Activated naive CD4-positive, alpha-beta T cell treated with anti-CD3 and anti-CD28 coated beads, Interleukin-2, amount 50 U/mL, for 16 hours (primary cell): ENCODE results near the gene PHLDB2.

Experiments
- DNase-seq: peaks from one replicate; pipeline ENCODE4 v3.0.0-alpha.2; 2020

The PHLDB2 gene

GRCh38 chr3:111967651-111968274 lies 108.7 kb downstream of the PHLDB2 start:
- DNase-seq = peak; percentile 80

GRCh38 chr3:111968319-111969054 lies 109.4 kb downstream of the PHLDB2 start:
- DNase-seq = no peak

- DNase-seq = no peak
Measured at GRCh38 chr3:111970376-111970775, 111.3 kb downstream of the PHLDB2 start.

DNA sequence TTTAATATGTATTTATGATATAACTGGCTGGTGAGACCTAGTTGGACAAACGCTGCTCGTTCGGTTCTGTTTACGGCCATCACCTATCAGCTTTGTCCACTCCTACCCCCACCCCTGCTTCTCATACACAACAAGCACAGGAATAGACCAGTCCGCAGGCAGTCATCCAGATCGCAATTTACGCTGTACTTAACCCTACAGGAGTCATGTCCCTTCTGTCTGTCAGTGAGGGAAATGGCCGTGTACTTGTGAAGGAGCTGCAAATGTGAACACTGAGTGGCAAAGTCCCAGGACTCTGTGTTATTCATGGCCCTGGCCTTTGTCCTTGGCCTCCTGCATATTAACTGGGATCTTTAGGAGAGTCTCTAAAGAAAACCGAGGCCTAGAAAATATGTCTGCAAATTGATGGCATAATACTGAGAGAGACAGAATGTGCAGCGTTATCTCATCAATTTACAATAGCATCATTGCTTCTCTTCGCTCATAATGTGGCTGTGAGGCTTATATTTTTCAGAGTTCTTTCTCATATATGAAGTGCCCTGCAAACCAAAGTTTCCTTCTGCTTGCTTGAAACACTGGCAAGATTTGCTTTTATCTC lies 112.6 kb downstream of the PHLDB2 start:
- DNase-seq = no peak

GRCh38 chr3:111972891-111973290 lies 113.8 kb downstream of the PHLDB2 start:
- DNase-seq = no peak

DNA sequence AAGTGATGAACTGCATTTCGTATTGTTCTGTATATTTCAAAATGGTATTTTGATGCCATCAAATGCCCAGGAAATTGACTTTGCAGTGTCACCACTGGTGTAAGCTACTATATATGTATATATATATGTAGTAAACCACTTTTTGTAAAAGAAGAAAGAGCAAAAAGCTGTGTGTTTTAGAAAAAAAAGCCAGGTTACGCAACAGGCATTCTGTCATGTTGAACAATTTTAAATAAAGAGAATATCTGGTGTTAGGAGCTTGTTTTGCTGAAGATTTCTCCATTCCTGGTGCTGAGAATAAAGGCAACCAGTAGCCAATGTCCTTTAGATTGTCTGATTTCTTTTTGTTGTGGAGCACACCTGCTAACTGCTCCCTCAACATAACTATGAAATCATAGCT lies 116.1 kb downstream of the PHLDB2 start:
- DNase-seq = no peak

DNA sequence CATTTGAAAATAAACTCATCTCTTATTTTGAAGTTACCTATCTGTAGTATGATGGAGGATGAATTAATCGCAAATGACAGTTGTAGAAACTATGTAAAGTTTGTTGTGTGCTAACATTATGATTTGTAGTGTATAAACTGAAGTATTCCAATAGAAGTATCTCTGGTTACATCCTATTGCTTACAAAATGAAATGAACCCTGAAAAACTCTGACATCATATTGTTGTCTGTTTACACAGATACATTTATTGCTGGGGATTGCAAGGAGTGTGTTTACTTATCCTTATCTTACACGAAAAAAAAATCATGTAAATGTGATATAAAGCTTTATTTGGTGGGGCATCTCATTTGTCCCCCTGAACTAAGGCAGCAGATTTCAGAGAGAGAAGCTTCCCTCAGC lies 117.2 kb downstream of the PHLDB2 start:
- no peak for DNase-seq

- peak; percentile 97 for DNase-seq
Measured at GRCh38 chr3:111978583-111979433, 119.7 kb downstream of the PHLDB2 start, which contains the start of gene ABHD10. Gene ABHD10, plus strand, starts transcription at chr3:111979026. Its CDS starts 36 bp downstream, at chr3:111979062.

GRCh38 chr3:111979434-111980038 lies 120.5 kb downstream of the PHLDB2 start:
- DNase-seq = no peak

- peak; percentile 59 for DNase-seq
Measured at GRCh38 chr3:111980716-111981456, 121.8 kb downstream of the PHLDB2 start.

DNA sequence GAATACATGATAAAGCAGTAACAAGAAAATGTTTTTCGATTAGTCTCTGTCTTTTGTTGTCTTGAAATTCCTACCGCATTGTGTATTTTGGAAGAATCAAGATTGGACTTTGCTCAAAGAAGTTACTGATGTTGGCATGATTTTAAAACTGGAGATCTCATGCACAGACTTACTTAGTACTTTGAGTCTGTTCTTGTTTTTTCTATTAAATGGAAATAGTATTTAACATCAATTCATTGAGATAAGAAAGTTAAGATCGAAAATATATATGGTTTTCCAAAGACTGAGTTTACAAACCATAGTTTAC lies 122.3 kb downstream of the PHLDB2 start:
- DNase-seq = no peak

- DNase-seq = no peak
Measured at GRCh38 chr3:111984636-111985298, 125.7 kb downstream of the PHLDB2 start.

DNA sequence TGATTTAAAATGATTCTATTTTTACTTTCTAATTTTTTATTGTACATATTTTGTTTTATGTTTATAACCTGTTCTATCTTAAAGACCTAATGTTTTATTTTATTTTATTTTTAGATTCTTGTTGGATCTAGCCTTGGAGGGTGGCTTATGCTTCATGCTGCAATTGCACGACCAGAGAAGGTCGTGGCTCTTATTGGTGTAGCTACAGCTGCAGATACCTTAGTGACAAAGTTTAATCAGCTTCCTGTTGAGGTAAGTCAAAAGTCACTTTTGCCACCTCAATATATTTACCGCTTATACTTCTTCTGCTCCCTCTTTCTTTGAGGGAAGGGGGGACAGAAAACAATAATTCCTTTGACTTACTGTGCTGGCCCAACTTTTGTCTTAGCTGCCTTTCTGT lies 127.7 kb downstream of the PHLDB2 start:
- no peak for DNase-seq

GRCh38 chr3:111989061-111989678 lies 130.1 kb downstream of the PHLDB2 start:
- DNase-seq = no peak

- no peak for DNase-seq
Measured at GRCh38 chr3:111993038-111993437, 134.0 kb downstream of the PHLDB2 start.

DNA sequence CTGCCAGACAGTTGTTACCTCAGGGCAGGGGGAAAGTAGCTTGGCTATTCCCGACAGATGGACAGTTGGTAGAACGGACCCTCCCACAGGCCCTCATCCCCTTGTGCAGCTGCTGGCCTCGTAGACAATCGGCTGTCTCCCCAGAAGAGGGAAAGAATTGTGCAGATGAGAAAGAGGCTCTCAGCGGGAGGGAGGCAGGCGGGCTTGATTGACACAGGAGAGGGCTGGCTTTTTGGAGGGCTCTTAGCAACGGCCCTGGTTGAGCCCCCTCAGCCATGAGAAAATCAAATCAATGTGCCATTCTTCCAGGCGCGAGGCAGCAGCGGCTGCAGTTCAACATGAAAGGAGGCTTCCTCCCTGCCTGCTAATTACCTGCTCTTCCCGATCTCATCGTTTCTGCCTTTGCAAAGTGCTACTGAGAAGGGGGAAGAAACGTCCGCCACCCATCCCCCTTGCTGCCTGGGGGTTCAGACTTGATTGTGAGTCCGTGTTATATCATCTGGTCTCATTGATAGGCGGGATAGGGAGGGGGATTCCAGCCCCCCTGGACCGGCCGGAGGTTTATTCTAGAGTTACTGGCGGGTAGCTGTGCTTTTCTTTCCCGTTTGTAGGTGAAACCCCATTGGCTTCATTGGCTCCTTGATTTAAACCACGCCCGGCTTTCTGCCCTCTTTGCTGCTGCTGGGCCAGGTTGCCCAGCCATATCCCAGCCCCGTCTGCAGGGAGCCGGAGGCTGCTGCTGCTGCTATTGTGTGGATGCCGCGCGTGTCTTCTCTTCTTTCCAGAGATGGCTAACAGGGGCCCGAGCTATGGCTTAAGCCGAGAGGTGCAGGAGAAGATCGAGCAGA lies 139.8 kb downstream of the PHLDB2 start, which contains the start of gene TAGLN3:
TSS of gene TAGLN3 (plus strand) at position 287 of the 848 bp plus-strand sequence. CDS start at position 788, 501 bp downstream.
- peak; percentile 12 for DNase-seq

DNA sequence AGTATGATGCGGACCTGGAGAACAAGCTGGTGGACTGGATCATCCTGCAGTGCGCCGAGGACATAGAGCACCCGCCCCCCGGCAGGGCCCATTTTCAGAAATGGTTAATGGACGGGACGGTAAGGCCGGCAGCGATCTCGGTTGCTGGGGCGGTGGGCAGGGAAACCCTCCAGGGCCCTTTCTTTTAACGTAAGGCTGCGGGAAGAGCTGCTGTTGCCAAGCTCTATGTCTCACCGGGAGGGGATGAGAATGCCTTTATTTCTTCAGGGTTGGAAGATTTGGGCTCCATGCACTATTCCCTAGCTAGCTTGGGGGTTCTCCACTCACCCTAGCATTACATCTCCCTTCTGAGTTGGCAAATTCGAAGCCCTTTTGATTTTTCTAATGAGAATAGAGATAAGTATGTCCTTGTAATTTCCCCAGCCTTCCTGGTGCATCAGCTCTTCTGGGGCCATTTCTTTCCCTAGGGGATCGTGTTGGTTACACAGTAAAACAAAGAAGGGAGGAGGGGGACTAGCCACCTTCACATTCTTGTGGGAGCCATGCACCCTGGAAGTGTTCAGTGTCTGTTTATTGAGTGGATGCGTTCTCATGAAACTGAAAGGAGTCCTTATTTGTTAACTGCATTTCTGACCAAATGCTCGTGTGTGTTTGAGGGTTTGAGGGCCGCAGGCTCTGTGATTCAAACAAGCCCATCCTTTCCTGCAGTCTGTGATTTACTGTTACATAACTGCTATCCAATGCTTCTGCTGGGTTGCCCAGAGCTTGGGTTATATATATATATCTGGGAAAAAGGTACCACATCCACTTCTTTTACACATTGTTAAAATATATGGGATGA lies 140.6 kb downstream of the PHLDB2 start:
- no peak for DNase-seq

GRCh38 chr3:112000367-112000771 lies 141.3 kb downstream of the PHLDB2 start:
- no peak for DNase-seq

DNA sequence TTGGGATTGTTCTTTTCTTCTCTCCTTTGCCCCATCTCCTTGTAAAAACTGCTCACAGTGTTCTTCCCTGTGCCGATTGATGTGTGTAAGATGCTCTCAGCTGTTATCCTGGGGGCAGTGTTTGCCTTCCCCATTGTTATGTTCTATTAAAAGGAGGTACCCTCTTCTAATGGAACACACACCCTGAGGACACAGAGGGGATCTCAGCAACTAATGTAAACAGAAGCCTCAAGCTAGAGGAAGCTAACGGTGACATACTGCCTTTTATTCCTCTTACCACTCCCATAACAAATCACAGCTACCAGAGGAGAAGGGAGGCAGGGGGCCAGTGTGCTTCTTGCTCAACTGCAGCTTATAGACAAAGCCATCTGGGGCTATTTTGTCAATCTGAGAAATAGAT lies 141.9 kb downstream of the PHLDB2 start:
- no peak for DNase-seq
